B cell (primary cell): ENCODE results near the gene PTPN22.

ENCODE experiments used
- CTCF ChIP-seq: fragments of 200-600 bp; IDR thresholded peaks from one replicate; pipeline ENCODE4 v1.8.0; 2022; ENCODE audit warnings: antibody characterized with exemption, mild to moderate bottlenecking
- EZH2 ChIP-seq: IDR thresholded peaks from 2 replicates; pipeline ENCODE4 v1.6.1; 2012; ENCODE audit warnings: borderline replicate concordance, low read depth, mild to moderate bottlenecking, moderate library complexity, low read length; ENCODE audit not compliant: insufficient read depth, poor library complexity, severe bottlenecking

GRCh38 chr1:113770031-113770430, 101.5 kb downstream of the PTPN22 start:
- TF ChIP-seq CTCF (no peak), EZH2 (no peak)
